ENCODE data around the gene EPHB2. TPM values are rescaled to one million over a fixed set of nuclear protein-coding genes. Genes with fewer than 3 reads are reported as not detected.

EPHB2 gene
- total RNA-seq, 4 donors from 2014 or later, result 7.5 to 27.3 (median 23.8) TPM

DNA sequence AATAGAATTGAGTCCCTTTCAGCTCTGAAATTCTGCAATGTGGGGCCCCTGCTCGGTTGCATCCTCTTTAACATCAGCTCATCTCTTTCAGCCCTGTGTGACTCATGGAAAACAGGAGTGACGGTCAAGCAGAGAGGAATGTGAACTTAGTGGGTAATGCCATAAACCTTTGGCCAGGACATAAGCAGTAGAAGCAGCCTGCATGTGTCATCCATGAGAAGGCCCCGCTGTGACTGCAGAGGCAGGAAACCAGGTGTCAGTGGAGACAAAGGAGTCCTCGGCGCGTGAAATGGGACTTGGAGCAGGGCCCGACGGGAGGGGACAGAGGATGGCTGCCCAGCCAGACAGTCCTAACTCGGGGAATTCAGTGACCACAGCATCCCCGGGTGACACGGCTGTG, 21.1 kb upstream of the EPHB2 start:
- DNase-seq, result peak; percentile 12 to 41
- no peaks in the 10 kb centered on the region for H3K36me3 ChIP-seq

GRCh38 chr1:22691031-22691753, 19.4 kb upstream of the EPHB2 start:
- Histone ChIP-seq H3K4me3 (replicated peaks in 1 of 3) (no peak overlapping the region), H3K4me1 (no peaks in the 10 kb centered on the region), H3K27me3 (no peaks in the 10 kb centered on the region), H3K27ac (no peak overlapping the region), H3K36me3 (no peaks in the 10 kb centered on the region), H3K9me3 (no peaks in the 10 kb centered on the region)
- no peak for DNase-seq
- no peak for TF ChIP-seq POLR2A (IDR thresholded peaks at IDR 0.05)
- TF ChIP-seq, protein P1, sequence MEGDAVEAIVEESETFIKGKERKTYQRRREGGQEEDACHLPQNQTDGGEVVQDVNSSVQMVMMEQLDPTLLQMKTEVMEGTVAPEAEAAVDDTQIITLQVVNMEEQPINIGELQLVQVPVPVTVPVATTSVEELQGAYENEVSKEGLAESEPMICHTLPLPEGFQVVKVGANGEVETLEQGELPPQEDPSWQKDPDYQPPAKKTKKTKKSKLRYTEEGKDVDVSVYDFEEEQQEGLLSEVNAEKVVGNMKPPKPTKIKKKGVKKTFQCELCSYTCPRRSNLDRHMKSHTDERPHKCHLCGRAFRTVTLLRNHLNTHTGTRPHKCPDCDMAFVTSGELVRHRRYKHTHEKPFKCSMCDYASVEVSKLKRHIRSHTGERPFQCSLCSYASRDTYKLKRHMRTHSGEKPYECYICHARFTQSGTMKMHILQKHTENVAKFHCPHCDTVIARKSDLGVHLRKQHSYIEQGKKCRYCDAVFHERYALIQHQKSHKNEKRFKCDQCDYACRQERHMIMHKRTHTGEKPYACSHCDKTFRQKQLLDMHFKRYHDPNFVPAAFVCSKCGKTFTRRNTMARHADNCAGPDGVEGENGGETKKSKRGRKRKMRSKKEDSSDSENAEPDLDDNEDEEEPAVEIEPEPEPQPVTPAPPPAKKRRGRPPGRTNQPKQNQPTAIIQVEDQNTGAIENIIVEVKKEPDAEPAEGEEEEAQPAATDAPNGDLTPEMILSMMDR (IDR thresholded peaks at IDR 0.05), result no peak
- WGBS, 2 donors, result 82% methylated on average over 13 of the region's 13 CpGs
- intact Hi-C loops (cut with DNase I), result no loop called here

More for the DNA sequence above, 21.1 kb upstream of the EPHB2 start:
- intact Hi-C loops (cut with DNase I), result no loop called here
- Histone ChIP-seq H3K27me3 (no peaks in the 10 kb centered on the region), H3K4me3 (replicated peaks in 1 of 3) (no peak overlapping the region), H3K9me3 (no peaks in the 10 kb centered on the region), H3K4me1 (no peaks in the 10 kb centered on the region), H3K27ac (no peak overlapping the region)
- TF ChIP-seq, protein P1 (IDR thresholded peaks at IDR 0.05), result no peak
- no peak for TF ChIP-seq POLR2A (IDR thresholded peaks at IDR 0.05)
- WGBS, 2 donors, result 63 to 65% methylated on average over 11 of the region's 11 CpGs

DNA sequence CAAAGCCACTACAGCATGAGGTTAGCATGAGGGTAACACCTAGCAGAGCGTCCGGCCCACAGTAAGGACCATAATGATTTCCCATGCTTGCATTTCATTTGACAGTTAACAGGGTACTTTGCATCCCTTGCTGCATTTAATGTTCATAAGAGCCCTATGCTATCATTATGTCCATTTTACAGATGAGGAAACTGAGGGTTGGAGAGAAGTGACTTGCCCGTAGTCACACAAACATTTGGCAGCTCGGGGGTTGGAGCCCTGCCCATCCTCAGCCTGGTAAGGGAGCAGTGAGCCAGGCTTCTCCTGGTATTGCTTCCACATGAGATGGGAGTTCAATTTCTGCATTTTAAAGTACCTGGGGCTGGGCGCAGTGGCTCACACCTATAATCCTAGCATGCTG, 16.5 kb upstream of the EPHB2 start:
- no peaks in the 10 kb centered on the region for H3K9me3 ChIP-seq
- H3K36me3 ChIP-seq, result no peaks in the 10 kb centered on the region
- H3K4me3 ChIP-seq (replicated peaks in 1 of 3), result no peak overlapping the region
- H3K27me3 ChIP-seq, result no peaks in the 10 kb centered on the region
- no peak for DNase-seq
- H3K27ac ChIP-seq, result no peak overlapping the region
- H3K4me1 ChIP-seq, result no peaks in the 10 kb centered on the region
- intact Hi-C loops (cut with DNase I), result no loop called here
- WGBS, 2 donors, result 94 to 95% methylated on average over 5 of the region's 5 CpGs
- TF ChIP-seq, protein P1 (IDR thresholded peaks at IDR 0.05), result no peak
- TF ChIP-seq POLR2A (IDR thresholded peaks at IDR 0.05), result no peak

DNA sequence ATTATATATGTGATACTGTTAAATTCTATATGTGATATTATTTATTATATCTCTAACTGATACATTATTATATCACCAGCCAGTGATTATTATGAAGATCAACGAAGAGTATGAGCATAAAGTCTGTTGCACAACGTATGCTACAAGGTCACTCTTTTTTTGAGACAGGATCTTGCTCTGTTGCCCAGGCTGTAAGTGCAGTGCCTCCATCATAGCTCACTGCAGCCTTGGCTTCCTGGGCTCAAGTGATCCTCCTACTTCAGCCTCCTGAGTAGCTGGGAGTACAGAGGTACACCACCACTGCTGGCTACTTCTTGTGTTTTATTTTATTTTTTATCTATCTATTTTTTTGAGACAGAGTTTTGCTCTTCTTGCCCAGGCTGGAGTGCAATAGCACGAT, 14.0 kb upstream of the EPHB2 start:
- Histone ChIP-seq H3K27me3 (no peaks in the 10 kb centered on the region), H3K4me1 (no peaks in the 10 kb centered on the region), H3K4me3 (replicated peaks in 1 of 3) (no peak overlapping the region), H3K36me3 (no peaks in the 10 kb centered on the region), H3K9me3 (no peaks in the 10 kb centered on the region), H3K27ac (no peak overlapping the region)
- 88 to 89% methylated on average over 3 of the region's 3 CpGs for WGBS, 2 donors
- TF ChIP-seq, protein P1 (IDR thresholded peaks at IDR 0.05), result no peak
- no peak for TF ChIP-seq POLR2A (IDR thresholded peaks at IDR 0.05)
- DNase-seq, result no peak
- intact Hi-C loops (cut with DNase I), result no loop called here

DNA sequence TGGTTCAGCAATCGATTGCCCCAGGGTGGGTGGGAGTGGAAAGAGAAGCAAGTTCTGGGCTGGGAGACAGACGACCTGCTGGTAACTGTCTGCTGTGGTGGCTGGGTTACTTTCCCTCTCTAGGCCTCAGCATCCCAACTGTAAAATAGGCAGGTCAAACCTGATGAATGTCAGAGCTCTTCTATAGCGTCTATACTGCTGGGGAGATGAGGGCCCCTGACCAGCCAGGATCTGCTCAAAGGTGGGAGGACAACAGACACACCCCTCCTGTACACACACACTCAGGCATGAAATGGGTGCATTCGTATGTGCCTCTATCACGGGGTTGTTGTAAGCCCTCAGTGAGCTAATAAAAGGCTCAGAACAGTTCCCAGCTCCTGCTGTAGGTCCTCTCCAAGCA, 12.7 kb upstream of the EPHB2 start:
- no peaks in the 10 kb centered on the region for H3K9me3 ChIP-seq
- intact Hi-C loops (cut with DNase I), result no loop called here
- TF ChIP-seq POLR2A (IDR thresholded peaks at IDR 0.05), result no peak
- TF ChIP-seq, protein P1 (IDR thresholded peaks at IDR 0.05), result no peak
- H3K4me1 ChIP-seq, result no peaks in the 10 kb centered on the region
- H3K27ac ChIP-seq, result no peak overlapping the region
- H3K36me3 ChIP-seq, result no peaks in the 10 kb centered on the region
- no peak for DNase-seq
- H3K4me3 ChIP-seq (replicated peaks in 1 of 3), result no peak overlapping the region
- no peaks in the 10 kb centered on the region for H3K27me3 ChIP-seq
- 79 to 82% methylated on average over 5 of the region's 5 CpGs for WGBS, 2 donors
